Smooth muscle cell (in vitro differentiated cells): ENCODE data around the gene CORT. TPM values are rescaled to one million over a fixed set of nuclear protein-coding genes. Genes with fewer than 3 reads are reported as not detected.
"Not testable (repeated sequence)": the region's sequence is repeated elsewhere in the genome, so short reads cannot be mapped to it uniquely, and the experiment has no call there.

Experiments
- DNase-seq: peaks from one replicate; lab custom pipeline; 2025; ENCODE audit not compliant: unreplicated experiment; lab: John Stamatoyannopoulos, UW
- H2AFZ ChIP-seq: fragments of 200-600 bp; sonication (generic); 2 replicates; pipeline ENCODE4 v1.6.0; 2016; ENCODE audit warnings: antibody characterized with exemption, low read depth, mild to moderate bottlenecking
- H3F3A ChIP-seq: fragments of 200-600 bp; sonication (generic); 2 replicates; pipeline ENCODE4 v1.6.0; 2017; ENCODE audit warnings: antibody characterized with exemption, low read depth
- H3K27ac ChIP-seq: fragments of 200-600 bp; sonication (generic); 2 replicates; pipeline ENCODE4 v1.5.1; 2016; ENCODE audit warnings: low read depth, mild to moderate bottlenecking
- H3K27me3 ChIP-seq: fragments of 200-600 bp; sonication (generic); 2 replicates; pipeline ENCODE4 v1.6.1; 2016; ENCODE audit warnings: low read depth, mild to moderate bottlenecking
- H3K36me3 ChIP-seq: fragments of 200-600 bp; sonication (generic); 2 replicates; pipeline ENCODE4 v1.5.1; 2016; ENCODE audit warnings: low read depth
- H3K4me1 ChIP-seq: fragments of 200-600 bp; sonication (generic); 2 replicates; pipeline ENCODE4 v1.5.1; 2016; ENCODE audit warnings: low read depth
- H3K4me2 ChIP-seq: fragments of 200-600 bp; sonication (generic); 2 replicates; pipeline ENCODE4 v1.6.0; 2016; ENCODE audit warnings: mild to moderate bottlenecking
- H3K4me3 ChIP-seq: fragments of 200-600 bp; sonication (generic); 2 replicates; pipeline ENCODE4 v1.5.1; 2016; ENCODE audit warnings: mild to moderate bottlenecking
- H3K79me2 ChIP-seq: fragments of 200-600 bp; sonication (generic); 2 replicates; pipeline ENCODE4 v1.6.0; 2016; ENCODE audit warnings: low read depth, mild to moderate bottlenecking
- H3K9ac ChIP-seq: fragments of 200-600 bp; sonication (generic); 2 replicates; pipeline ENCODE4 v1.6.0; 2016; ENCODE audit warnings: low read depth
- H3K9me3 ChIP-seq: fragments of 200-600 bp; sonication (generic); replicated peaks from 2 replicates; pipeline ENCODE4 v1.5.1; 2016; ENCODE audit warnings: low read depth
- H4K20me1 ChIP-seq: fragments of 200-600 bp; sonication (generic); 2 replicates; pipeline ENCODE4 v1.6.0; 2016; ENCODE audit warnings: low read depth
- WGBS: methylation state at CpG from one replicate; pipeline ENCODE4 v1.1.7; 2016; ENCODE audit warnings: low lambda C conversion rate; 5-methylcytosine and 5-hydroxymethylcytosine counted together
- polyA plus RNA-seq: library from polyadenylated mRNA; unstranded; fragments of >200 nt; fragmentation: Nextera tagmentation; extraction: Ambion mirVana; gene quantifications from 2 replicates; pipeline ENCODE4 v1.2.1, GENCODE V29; 2016
- total RNA-seq: library from RNA; depleted of rRNA; stranded (reverse); fragments of >200 nt; gene quantifications from 2 replicates; pipeline ENCODE4 v1.2.3, GENCODE V29; 2014
- TF ChIP-seq, protein P1 (sequence below): fragments of 200-600 bp; sonication (generic); IDR thresholded peaks from 2 replicates; pipeline ENCODE4 v1.5.1; 2017; ENCODE audit warnings: borderline replicate concordance, mild to moderate bottlenecking, antibody characterized with exemption; ENCODE audit not compliant: insufficient read depth, poor library complexity, severe bottlenecking

Gene CORT
- total and polyA plus RNA-seq, 2 experiments from 2014 or later: not detected

DNA sequence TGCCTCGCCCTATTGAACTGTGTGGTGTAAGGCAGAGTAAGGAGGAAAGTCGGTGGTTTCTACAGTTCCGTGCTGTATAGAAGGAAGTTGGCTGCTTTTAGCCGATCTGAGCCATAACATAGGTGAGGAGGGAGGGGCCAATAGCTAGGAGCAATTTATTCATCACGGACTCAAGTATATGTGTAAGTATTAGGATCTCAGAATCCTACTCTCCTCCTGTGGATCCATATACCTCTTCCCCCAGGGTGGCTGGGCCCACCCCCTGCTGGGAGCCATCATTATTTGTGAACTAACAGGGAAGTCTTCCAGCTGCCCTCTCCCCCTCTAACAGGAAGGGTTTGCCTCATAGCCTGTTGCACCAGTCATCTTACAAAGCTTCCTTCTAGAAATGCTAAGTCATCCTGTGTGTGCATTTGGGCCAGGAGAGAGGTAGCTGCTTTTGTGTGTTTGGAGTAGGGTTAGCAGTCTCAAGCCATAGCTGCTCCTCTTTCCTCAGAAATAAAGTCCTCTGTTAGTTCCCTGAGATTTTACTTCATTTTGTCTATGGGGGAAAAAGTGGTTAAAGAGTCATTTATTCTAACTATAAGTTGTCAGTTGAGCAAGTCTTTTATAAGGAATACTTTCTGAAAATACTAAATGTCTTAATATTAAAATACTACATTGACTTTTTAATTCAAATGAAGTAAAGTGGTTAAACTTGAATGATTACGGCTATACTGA lies 34.5 kb upstream of the CORT start:
- Histone ChIP-seq H3K9me3 (no peaks in the 10 kb centered on the region), H3K27me3 (no peaks in the 10 kb centered on the region), H4K20me1 (no peaks in the 10 kb centered on the region), H3K79me2 (no peaks in the 10 kb centered on the region), H3F3A (no peaks in the 10 kb centered on the region), H3K36me3 (peaks cover 28% of the 10 kb centered on the region), H3K4me2 (no peak overlapping the region), H3K9ac (no peak overlapping the region), H3K4me3 (no peak overlapping the region), H2AFZ (no peak overlapping the region), H3K27ac (no peak overlapping the region), H3K4me1 (no peaks in the 10 kb centered on the region)
- no peak for DNase-seq
- WGBS: 92% methylated on average over 6 of the region's 6 CpGs
- TF ChIP-seq, protein P1, sequence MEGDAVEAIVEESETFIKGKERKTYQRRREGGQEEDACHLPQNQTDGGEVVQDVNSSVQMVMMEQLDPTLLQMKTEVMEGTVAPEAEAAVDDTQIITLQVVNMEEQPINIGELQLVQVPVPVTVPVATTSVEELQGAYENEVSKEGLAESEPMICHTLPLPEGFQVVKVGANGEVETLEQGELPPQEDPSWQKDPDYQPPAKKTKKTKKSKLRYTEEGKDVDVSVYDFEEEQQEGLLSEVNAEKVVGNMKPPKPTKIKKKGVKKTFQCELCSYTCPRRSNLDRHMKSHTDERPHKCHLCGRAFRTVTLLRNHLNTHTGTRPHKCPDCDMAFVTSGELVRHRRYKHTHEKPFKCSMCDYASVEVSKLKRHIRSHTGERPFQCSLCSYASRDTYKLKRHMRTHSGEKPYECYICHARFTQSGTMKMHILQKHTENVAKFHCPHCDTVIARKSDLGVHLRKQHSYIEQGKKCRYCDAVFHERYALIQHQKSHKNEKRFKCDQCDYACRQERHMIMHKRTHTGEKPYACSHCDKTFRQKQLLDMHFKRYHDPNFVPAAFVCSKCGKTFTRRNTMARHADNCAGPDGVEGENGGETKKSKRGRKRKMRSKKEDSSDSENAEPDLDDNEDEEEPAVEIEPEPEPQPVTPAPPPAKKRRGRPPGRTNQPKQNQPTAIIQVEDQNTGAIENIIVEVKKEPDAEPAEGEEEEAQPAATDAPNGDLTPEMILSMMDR: no peak

DNA sequence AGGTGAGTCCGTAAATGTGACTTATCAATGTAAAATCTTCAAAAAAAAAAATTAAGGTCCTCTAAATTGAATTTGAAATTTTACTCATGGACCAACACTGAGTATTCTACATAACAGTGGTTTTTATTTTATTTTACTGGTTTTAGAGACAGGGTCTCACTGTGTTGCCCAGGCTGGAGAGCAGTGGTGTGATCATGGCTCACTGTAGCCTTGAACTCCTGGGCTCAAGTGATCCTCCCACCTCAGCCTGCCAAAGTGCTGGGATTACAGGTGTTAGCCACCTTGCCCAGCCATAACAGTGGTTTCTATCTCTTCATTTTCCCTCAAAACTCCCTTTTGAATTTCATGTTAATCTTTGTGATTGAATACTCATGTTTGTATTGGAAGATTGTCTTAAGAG lies 33.9 kb upstream of the CORT start:
- not testable (repeated sequence) for H3F3A ChIP-seq, H3K4me3 ChIP-seq, H3K9ac ChIP-seq, H2AFZ ChIP-seq, H3K9me3 ChIP-seq, H3K27ac ChIP-seq, H3K79me2 ChIP-seq, H3K4me1 ChIP-seq, DNase-seq, H3K27me3 ChIP-seq, H3K4me2 ChIP-seq, H4K20me1 ChIP-seq
- H3K36me3 ChIP-seq: peaks cover 28% of the 10 kb centered on the region
- WGBS: 97% methylated on average over 1 of the region's 1 CpG

DNA sequence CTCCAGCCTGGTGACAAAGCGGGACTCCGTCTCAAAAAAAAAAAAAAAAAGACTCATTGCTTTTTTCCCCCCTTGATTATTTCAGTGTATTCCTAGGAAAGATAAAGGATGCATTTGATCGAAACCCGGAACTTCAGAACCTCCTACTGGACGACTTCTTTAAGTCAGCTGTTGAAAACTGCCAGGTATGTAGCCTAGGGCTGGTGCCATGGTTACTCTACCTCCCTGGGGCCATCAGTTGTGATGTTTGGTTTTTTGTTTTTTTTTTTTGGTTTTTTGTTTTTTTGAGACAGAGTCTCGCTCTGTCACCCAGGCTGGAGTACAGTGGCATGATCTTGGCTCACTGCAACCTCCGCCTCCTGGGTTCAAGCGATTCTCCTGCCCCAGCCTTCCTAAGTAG lies 31.1 kb upstream of the CORT start:
- not testable (repeated sequence) for H3K27me3 ChIP-seq, H3K79me2 ChIP-seq, H3K4me2 ChIP-seq, H4K20me1 ChIP-seq, H3K4me3 ChIP-seq, H3K4me1 ChIP-seq, H2AFZ ChIP-seq, DNase-seq, H3K27ac ChIP-seq, H3K9ac ChIP-seq, H3K36me3 ChIP-seq, H3F3A ChIP-seq, H3K9me3 ChIP-seq
- 97% methylated on average over 8 of the region's 8 CpGs for WGBS

DNA sequence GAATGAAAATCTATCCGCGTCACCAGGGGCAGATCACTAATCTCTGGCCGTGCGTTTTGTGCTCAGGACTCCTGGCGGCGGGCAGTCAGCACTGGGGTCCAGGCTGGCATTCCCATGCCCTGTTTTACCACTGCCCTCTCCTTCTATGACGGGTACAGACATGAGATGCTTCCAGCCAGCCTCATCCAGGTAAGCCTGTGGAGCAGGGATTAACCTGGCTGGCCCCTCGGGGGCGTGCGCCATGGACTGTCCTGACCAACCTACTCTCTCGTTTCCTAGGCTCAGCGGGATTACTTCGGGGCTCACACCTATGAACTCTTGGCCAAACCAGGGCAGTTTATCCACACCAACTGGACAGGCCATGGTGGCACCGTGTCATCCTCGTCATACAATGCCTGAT lies 30.5 kb upstream of the CORT start:
- H3K79me2 ChIP-seq: no peaks in the 10 kb centered on the region
- H3K4me1 ChIP-seq: no peaks in the 10 kb centered on the region
- H3K9me3 ChIP-seq: no peaks in the 10 kb centered on the region
- WGBS: 91% methylated on average over 15 of the region's 15 CpGs
- no peaks in the 10 kb centered on the region for H4K20me1 ChIP-seq
- no peak overlapping the region for H3K9ac ChIP-seq
- peaks cover 8% of the 10 kb centered on the region for H3K36me3 ChIP-seq
- H3K4me2 ChIP-seq: no peak overlapping the region
- no peak overlapping the region for H3K4me3 ChIP-seq
- H2AFZ ChIP-seq: no peak overlapping the region
- H3K27me3 ChIP-seq: no peaks in the 10 kb centered on the region
- H3K27ac ChIP-seq: no peak overlapping the region
- TF ChIP-seq, protein P1: no peak
- no peaks in the 10 kb centered on the region for H3F3A ChIP-seq
- no peak for DNase-seq

- Histone ChIP-seq H3K27ac (no peak overlapping the region), H3K27me3 (no peaks in the 10 kb centered on the region), H3K4me3 (no peak overlapping the region), H3K9ac (no peak overlapping the region), H2AFZ (no peak overlapping the region), H3K4me2 (no peak overlapping the region), H3K79me2 (no peaks in the 10 kb centered on the region), H4K20me1 (no peaks in the 10 kb centered on the region), H3K9me3 (no peaks in the 10 kb centered on the region), H3F3A (no peaks in the 10 kb centered on the region), H3K36me3 (peaks cover 8% of the 10 kb centered on the region), H3K4me1 (no peaks in the 10 kb centered on the region)
- no peak for DNase-seq
- TF ChIP-seq, protein P1: no peak
- WGBS: 97% methylated on average over 5 of the region's 5 CpGs
Measured at GRCh38 chr1:10421637-10422036, 28.2 kb upstream of the CORT start.
